Adrenal gland (tissue), 12 donors: ENCODE results near the gene SDK1. TPM values are rescaled to one million over a fixed set of nuclear protein-coding genes. Genes with fewer than 3 reads are reported as not detected.

Source experiments
- DNase-seq, 7 donors: peaks; one replicate each; pipeline ENCODE4 v3.0.0-alpha.2; 2019 to 2020
- H3K27ac ChIP-seq, 5 donors: fragments of 200-600 bp; sonication (generic) in 4 of 5; 1 replicate in 3 of 5; 2 replicates in 2 of 5; pipeline versions ENCODE4 v1.5.1 to v1.8.0; 2016 to 2020; ENCODE audit warnings: mild to moderate bottlenecking in 1 of 5
- H3K27me3 ChIP-seq: fragments of 200-600 bp; 2 replicates; pipeline ENCODE4 v1.8.0; 2021
- H3K36me3 ChIP-seq, 2 donors: fragments of 200-600 bp; replicated peaks in 1 of 2; 1 replicate in 1 of 2; 2 replicates in 1 of 2; pipeline versions ENCODE4 v1.5.1 to v1.8.0; 2018 to 2022
- H3K4me1 ChIP-seq, 2 donors: fragments of 200-600 bp; replicated peaks in 1 of 2; 1 replicate in 1 of 2; 2 replicates in 1 of 2; pipeline versions ENCODE4 v1.5.1 to v1.8.0; 2018 to 2021
- H3K4me3 ChIP-seq, 4 donors: fragments of 200-600 bp; sonication (generic) in 3 of 4; one replicate each; pipeline ENCODE4 v1.5.1; 2016 to 2018
- H3K9me3 ChIP-seq, 3 donors: fragments of 200-600 bp; sonication (generic) in 1 of 3; replicated peaks in 1 of 3; 1 replicate in 2 of 3; 2 replicates in 1 of 3; pipeline versions ENCODE4 v1.5.1 to v1.8.0; 2016 to 2021
- POLR2A ChIP-seq, 2 donors: fragments of 450-650 bp; IDR thresholded peaks; one replicate each; pipeline ENCODE4 v1.6.1; 2017; ENCODE audit warnings: antibody characterized with exemption in 2 of 2, mild to moderate bottlenecking in 2 of 2, moderate library complexity in 1 of 2
- WGBS, 4 donors: extraction: QIAGEN DNeasy Blood & Tissue Kit in 2 of 4; methylation state at CpG; one replicate each; pipeline versions ENCODE4 v1.1.5 to v1.1.7; 2013 to 2017; 5-methylcytosine and 5-hydroxymethylcytosine counted together
- intact Hi-C, 2 donors: fragments of 100-400 bp; cut with DNase I; formaldehyde crosslinking; loops; one replicate each; pipeline versions ENCODE4 v1.14.1 to v1.15.0; 2022 to 2023
- polyA plus RNA-seq, 3 donors: library from polyadenylated mRNA; stranded (reverse); fragments of 200-250 nt in 2 of 3; fragments of 350-450 nt in 1 of 3; fragmentation: Illumina TruSeq in 1 of 3; extraction: RNeasy Lipid Tissue Mini Kit (QIAGEN cat#74804) in 1 of 3; gene quantifications; one replicate each; pipeline ENCODE4 v1.2.3, GENCODE V29; 2013 to 2014
- total RNA-seq, 9 donors: library from RNA; depleted of rRNA in 4 of 9; stranded (reverse); fragments of >200 nt in 4 of 9; fragments of 120-200 nt in 1 of 9; fragmentation: NEBNext Ultra II Directional in 1 of 9; extraction: Animal tissue kit (Norgen Biotek cat#: 25700) in 1 of 9; gene quantifications; one replicate each; pipeline versions ENCODE4 v1.1.0 to v1.2.4, GENCODE V29; 2013 to 2023
- TF ChIP-seq, protein P1 (sequence below), 6 experiments: fragments of 450-650 bp in 4 of 6; fragments of 200-600 bp in 2 of 6; sonication (generic) in 1 of 6; IDR thresholded peaks; 1 replicate in 5 of 6; 2 replicates in 1 of 6; pipeline versions ENCODE4 v1.5.1 to v1.8.0; 2016 to 2021; ENCODE audit warnings: antibody characterized with exemption in 6 of 6, mild to moderate bottlenecking in 2 of 6, moderate library complexity in 1 of 6
- donor health status: healthy with polysubstance abuse.
- donor health status: Bipolar disorder and iron deficiency.
- donor health status: DM: yes; HTN: yes; CAD: no.
- donor health status: DM: no; HTN: no; CAD: no.
- donor health status: DM: no; HTN: no; CAD: no.
- donor health status: DM: yes; HTN: yes; CAD: no.

SDK1 gene
- total and polyA plus RNA-seq, 12 donors: 0.50 to 3.6 (median 1.5) TPM

DNA sequence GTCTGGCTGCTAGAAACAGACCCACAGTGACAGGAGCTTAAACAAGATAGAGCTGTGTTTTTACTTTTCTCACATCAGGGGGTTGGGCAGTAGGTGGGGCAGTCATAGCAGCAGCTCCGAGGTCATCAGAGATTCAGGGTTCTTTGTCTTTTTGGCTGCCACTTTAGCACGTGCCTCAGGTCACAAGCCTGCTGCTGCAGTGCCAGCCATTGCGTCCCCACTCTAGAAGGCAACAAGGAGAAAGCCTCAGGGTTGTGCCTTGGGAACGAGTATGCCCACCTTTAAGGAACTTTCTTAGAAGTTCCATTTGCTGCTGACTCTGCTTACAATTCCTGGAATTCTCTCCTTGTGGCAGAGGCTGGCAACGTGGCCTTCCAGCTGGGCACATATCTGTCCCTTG, 720.4 kb downstream of the SDK1 start:
- 68 to 92% (median 81%) methylated on average over 3 to 5 of the region's 5 CpGs for WGBS, 4 donors
- no peak for DNase-seq
- H3K4me3 ChIP-seq: no peak overlapping the region
- no peak overlapping the region for H3K27ac ChIP-seq
- TF ChIP-seq, protein P1, sequence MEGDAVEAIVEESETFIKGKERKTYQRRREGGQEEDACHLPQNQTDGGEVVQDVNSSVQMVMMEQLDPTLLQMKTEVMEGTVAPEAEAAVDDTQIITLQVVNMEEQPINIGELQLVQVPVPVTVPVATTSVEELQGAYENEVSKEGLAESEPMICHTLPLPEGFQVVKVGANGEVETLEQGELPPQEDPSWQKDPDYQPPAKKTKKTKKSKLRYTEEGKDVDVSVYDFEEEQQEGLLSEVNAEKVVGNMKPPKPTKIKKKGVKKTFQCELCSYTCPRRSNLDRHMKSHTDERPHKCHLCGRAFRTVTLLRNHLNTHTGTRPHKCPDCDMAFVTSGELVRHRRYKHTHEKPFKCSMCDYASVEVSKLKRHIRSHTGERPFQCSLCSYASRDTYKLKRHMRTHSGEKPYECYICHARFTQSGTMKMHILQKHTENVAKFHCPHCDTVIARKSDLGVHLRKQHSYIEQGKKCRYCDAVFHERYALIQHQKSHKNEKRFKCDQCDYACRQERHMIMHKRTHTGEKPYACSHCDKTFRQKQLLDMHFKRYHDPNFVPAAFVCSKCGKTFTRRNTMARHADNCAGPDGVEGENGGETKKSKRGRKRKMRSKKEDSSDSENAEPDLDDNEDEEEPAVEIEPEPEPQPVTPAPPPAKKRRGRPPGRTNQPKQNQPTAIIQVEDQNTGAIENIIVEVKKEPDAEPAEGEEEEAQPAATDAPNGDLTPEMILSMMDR (IDR thresholded peaks at IDR 0.05): no peak
- TF ChIP-seq POLR2A (IDR thresholded peaks at IDR 0.05): no peak
- no peaks in the 10 kb centered on the region for H3K36me3 ChIP-seq
- H3K27me3 ChIP-seq: peaks cover 2% of the 10 kb centered on the region
- intact Hi-C loops: no loop called here
- no peaks in the 10 kb centered on the region for H3K4me1 ChIP-seq
- no peaks in the 10 kb centered on the region for H3K9me3 ChIP-seq

DNA sequence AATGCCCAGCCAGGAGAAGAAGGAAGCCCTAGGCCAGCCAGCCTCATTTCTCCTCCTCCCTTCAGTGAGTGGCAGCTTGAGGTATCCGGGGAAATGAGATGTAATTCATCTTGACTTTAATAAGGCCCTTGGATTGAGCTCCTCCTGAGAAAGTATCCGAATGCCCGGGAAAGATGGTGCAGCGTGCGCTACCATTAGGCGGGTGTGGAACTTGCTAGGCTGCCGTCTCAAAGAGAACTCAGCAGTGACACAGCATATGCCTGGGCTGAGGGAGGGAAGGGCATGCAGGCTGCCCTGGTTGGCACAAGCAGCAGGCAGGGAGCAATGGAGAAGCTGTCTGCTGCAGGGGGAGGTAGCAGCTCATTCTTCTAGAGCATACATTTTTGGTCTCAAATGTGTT, 721.2 kb downstream of the SDK1 start:
- WGBS, 4 donors: 22 to 84% (median 78%) methylated on average over 1 to 7 of the region's 7 CpGs
- intact Hi-C loops: no loop called here
- TF ChIP-seq POLR2A (IDR thresholded peaks at IDR 0.05): no peak
- TF ChIP-seq, protein P1 (IDR thresholded peaks at IDR 0.05): no peak
- no peaks in the 10 kb centered on the region for H3K4me1 ChIP-seq
- H3K36me3 ChIP-seq: no peaks in the 10 kb centered on the region
- H3K27me3 ChIP-seq: peaks cover 2% of the 10 kb centered on the region
- no peak for DNase-seq
- H3K4me3 ChIP-seq: no peak overlapping the region
- no peak overlapping the region for H3K27ac ChIP-seq
- no peaks in the 10 kb centered on the region for H3K9me3 ChIP-seq

DNA sequence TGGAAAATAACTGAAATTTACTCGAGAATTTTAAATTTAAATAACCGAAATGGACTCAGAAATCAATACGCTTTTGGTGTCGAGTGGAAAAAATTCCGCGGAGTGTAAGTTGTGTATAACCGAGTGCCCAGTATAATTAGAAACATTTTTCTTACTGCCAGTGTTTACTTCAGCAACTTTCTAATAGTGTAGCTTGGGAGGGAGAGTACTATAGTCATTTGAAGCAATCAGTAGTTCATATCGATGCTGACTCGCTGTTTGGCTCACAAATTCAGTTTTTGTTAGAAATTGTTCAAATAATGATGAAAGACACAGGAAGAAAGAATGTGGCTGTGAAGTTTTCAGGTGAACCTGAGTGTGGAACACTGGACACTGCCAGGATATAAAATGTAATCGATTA, 722.5 kb downstream of the SDK1 start:
- Histone ChIP-seq H3K36me3 (no peaks in the 10 kb centered on the region), H3K9me3 (no peaks in the 10 kb centered on the region), H3K27ac (no peak overlapping the region), H3K4me1 (no peaks in the 10 kb centered on the region), H3K4me3 (no peak overlapping the region), H3K27me3 (peaks cover 2% of the 10 kb centered on the region)
- no peak for DNase-seq
- intact Hi-C loops: no loop called here
- WGBS, 4 donors: 86 to 92% (median 88%) methylated on average over 10 of the region's 10 CpGs
- TF ChIP-seq POLR2A (IDR thresholded peaks at IDR 0.05): no peak
- TF ChIP-seq, protein P1 (IDR thresholded peaks at IDR 0.05): no peak

DNA sequence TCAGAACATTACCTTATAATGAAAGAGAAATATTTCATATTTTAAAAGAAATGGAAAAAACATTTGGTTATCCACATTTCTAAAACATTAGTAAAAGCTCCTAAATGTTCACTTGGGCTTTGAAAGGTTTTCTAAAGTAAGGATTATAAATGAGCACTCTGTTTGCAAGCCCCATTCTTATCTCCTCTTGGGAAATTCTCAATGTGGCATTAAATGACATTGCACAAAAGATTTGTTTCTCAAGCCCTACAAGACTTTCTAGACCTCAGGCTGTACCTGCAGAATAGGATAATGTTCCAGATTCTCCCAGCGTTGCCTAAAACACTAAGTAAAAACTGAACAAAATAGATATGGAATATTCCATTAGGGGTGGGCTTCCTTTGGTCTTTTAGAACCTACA, 723.1 kb downstream of the SDK1 start:
- no peaks in the 10 kb centered on the region for H3K36me3 ChIP-seq
- no peaks in the 10 kb centered on the region for H3K9me3 ChIP-seq
- TF ChIP-seq POLR2A (IDR thresholded peaks at IDR 0.05): no peak
- TF ChIP-seq, protein P1 (IDR thresholded peaks at IDR 0.05): no peak
- intact Hi-C loops: no loop called here
- no peaks in the 10 kb centered on the region for H3K4me1 ChIP-seq
- H3K27me3 ChIP-seq: peaks cover 2% of the 10 kb centered on the region
- no peak overlapping the region for H3K4me3 ChIP-seq
- DNase-seq: no peak
- WGBS, 4 donors: 13 to 42% (median 28%) methylated on average over 1 of the region's 1 CpG
- no peak overlapping the region for H3K27ac ChIP-seq
